Thyroid gland (tissue), 4 donors: ENCODE measurements around the gene WRAP73. TPM values are rescaled to one million over a fixed set of nuclear protein-coding genes. Genes with fewer than 3 reads are reported as not detected.
A peak's percentile ranks its signal among the peaks of the same experiment; 100 is the strongest.

Experiments used
- DNase-seq, 2 donors: peaks; one replicate each; pipeline ENCODE4 v3.0.0-alpha.2; 2019
- H3K27ac ChIP-seq, 3 donors: fragments of 200-600 bp; sonication (generic); 1 replicate in 2 of 3; 2 replicates in 1 of 3; pipeline ENCODE4 v1.5.1; 2016 to 2019; ENCODE audit warnings: mild to moderate bottlenecking in 1 of 3, moderate library complexity in 1 of 3
- H3K27me3 ChIP-seq: fragments of 200-600 bp; sonication (generic); one replicate; pipeline ENCODE4 v1.5.1; 2019
- H3K36me3 ChIP-seq, 2 donors: fragments of 200-600 bp; sonication (generic); one replicate each; pipeline ENCODE4 v1.5.1; 2016 to 2019
- H3K4me1 ChIP-seq, 2 donors: fragments of 200-600 bp; sonication (generic); one replicate each; pipeline ENCODE4 v1.5.1; 2017 to 2019
- H3K4me3 ChIP-seq, 3 donors: fragments of 200-600 bp; sonication (generic); replicated peaks in 1 of 3; 1 replicate in 2 of 3; 2 replicates in 1 of 3; pipeline ENCODE4 v1.5.1; 2016; ENCODE audit warnings: mild to moderate bottlenecking in 1 of 3
- H3K9me3 ChIP-seq: fragments of 200-600 bp; sonication (generic); one replicate; pipeline ENCODE4 v1.5.1; 2017
- CTCF ChIP-seq, 6 experiments: fragments of 200-600 bp in 3 of 6; fragments of 450-650 bp in 3 of 6; sonication (generic) in 3 of 6; IDR thresholded peaks; one replicate each; pipeline ENCODE4 v1.5.1; 2016 to 2019; ENCODE audit warnings: antibody characterized with exemption in 6 of 6, mild to moderate bottlenecking in 2 of 6, inconsistent platforms in 1 of 6, moderate library complexity in 1 of 6
- POLR2A ChIP-seq, 2 donors: fragments of 450-650 bp; IDR thresholded peaks; one replicate each; pipeline ENCODE4 v1.6.1; 2017; ENCODE audit warnings: antibody characterized with exemption in 2 of 2, mild to moderate bottlenecking in 2 of 2, moderate library complexity in 1 of 2
- WGBS, 2 donors: methylation state at CpG; one replicate each; pipeline ENCODE4 v1.1.5; 2017; 5-methylcytosine and 5-hydroxymethylcytosine counted together
- intact Hi-C: fragments of 100-400 bp; cut with DNase I; formaldehyde crosslinking; loops from one replicate; pipeline ENCODE4 v1.15.1; 2023
- total RNA-seq, 4 donors: library from RNA; depleted of rRNA; stranded (reverse); fragments of >200 nt; gene quantifications; one replicate each; pipeline ENCODE4 v1.2.3, GENCODE V29; 2016

The WRAP73 gene
- total RNA-seq, 4 donors from 2014 or later: 18.5 to 44.0 (median 21.0) TPM

DNA sequence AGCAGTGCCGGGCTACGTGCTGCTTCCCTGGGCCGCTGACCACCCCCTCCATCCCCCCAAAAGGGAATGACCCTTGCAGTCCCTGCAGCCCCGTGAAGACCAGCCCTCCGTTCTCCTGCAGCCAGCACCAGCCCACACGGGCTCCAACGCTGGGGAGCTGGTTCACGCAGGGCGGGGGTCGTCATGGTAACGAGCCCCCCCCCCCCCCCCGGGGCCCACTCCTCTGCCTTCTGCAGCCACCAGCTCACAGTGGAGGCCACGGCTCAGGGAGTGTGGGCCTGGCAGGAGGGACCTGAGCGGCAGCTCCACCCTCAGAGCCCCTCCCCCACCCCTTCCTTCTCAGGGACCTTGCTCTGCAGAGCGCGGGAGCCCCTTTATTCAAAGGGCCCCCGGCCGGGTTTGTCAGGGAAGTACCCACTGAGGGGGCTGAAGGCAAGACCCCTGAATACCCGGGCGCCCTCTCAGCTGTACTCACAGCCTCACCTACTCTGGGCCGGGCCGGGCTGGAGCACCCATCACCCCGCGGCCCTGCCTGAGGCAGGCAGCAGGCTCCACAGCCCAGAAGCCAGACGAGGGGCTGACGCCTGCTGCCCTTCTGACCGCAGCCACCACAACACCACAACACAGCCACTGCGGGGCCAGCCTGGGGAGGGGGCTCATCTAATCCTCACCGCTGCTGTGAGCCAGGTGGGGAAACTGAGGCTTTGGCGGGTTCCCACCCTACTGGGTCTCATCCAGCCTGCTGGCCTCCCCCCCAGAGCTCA is 51.2 kb downstream of the WRAP73 start:
- DNase-seq: peak in 1 of 2 donors; percentile 26
- H3K4me3 ChIP-seq: peak overlapping the region in 1 of 3 donors; percentile 1
- H3K9me3 ChIP-seq: no peaks in the 10 kb centered on the region
- no peaks in the 10 kb centered on the region for H3K27me3 ChIP-seq
- peaks cover 18 to 23% of the 10 kb centered on the region in 2 donors for H3K4me1 ChIP-seq
- intact Hi-C loops: no loop called here
- TF ChIP-seq CTCF (IDR thresholded peaks at IDR 0.05) (no peak), POLR2A (IDR thresholded peaks at IDR 0.05) (no peak)
- H3K36me3 ChIP-seq: no peaks in the 10 kb centered on the region
- no peak overlapping the region for H3K27ac ChIP-seq
- WGBS, 2 donors: 13 to 34% methylated on average over 6 to 9 of the region's 30 CpGs

GRCh38 chr1:3598051-3598491 is 51.8 kb downstream of the WRAP73 start:
- no peaks in the 10 kb centered on the region for H3K27me3 ChIP-seq
- no peaks in the 10 kb centered on the region for H3K36me3 ChIP-seq
- no peak overlapping the region for H3K27ac ChIP-seq
- peak; percentile 70 to 76 for DNase-seq
- intact Hi-C loops: no loop called here
- peaks cover 18 to 23% of the 10 kb centered on the region in 2 donors for H3K4me1 ChIP-seq
- TF ChIP-seq POLR2A (IDR thresholded peaks at IDR 0.05): no peak
- no peak for TF ChIP-seq CTCF (IDR thresholded peaks at IDR 0.05)
- H3K9me3 ChIP-seq: no peaks in the 10 kb centered on the region
- WGBS, 2 donors: 2 to 25% methylated on average over 4 to 26 of the region's 26 CpGs
- H3K4me3 ChIP-seq: peak overlapping the region in 1 of 3 donors; percentile 1

GRCh38 chr1:3597599-3597964 is 52.3 kb downstream of the WRAP73 start:
- no peak for TF ChIP-seq CTCF (IDR thresholded peaks at IDR 0.05)
- TF ChIP-seq POLR2A (IDR thresholded peaks at IDR 0.05): no peak
- Histone ChIP-seq H3K4me1 (peaks cover 18 to 23% of the 10 kb centered on the region in 2 donors), H3K9me3 (no peaks in the 10 kb centered on the region), H3K27ac (no peak overlapping the region), H3K36me3 (no peaks in the 10 kb centered on the region), H3K27me3 (no peaks in the 10 kb centered on the region), H3K4me3 (peak overlapping the region in 1 of 3 donors; percentile 1)
- DNase-seq: no peak
- intact Hi-C loops: no loop called here
- WGBS, 2 donors: 56 to 59% methylated on average over 11 of the region's 11 CpGs

GRCh38 chr1:3596663-3597598 is 53.0 kb downstream of the WRAP73 start:
- no peak for DNase-seq
- intact Hi-C loops: no loop called here
- WGBS, 2 donors: 84 to 87% methylated on average over 20 to 23 of the region's 29 CpGs
- no peaks in the 10 kb centered on the region for H3K36me3 ChIP-seq
- no peaks in the 10 kb centered on the region for H3K9me3 ChIP-seq
- no peaks in the 10 kb centered on the region for H3K27me3 ChIP-seq
- TF ChIP-seq POLR2A (IDR thresholded peaks at IDR 0.05) (no peak), CTCF (IDR thresholded peaks at IDR 0.05) (no peak)
- no peak overlapping the region for H3K4me3 ChIP-seq
- no peak overlapping the region for H3K27ac ChIP-seq
- H3K4me1 ChIP-seq: peaks cover 18 to 23% of the 10 kb centered on the region in 2 donors
